HS-27A (cell line): ENCODE data around the gene YES1.
"Not testable (repeated sequence)": the region's sequence is repeated elsewhere in the genome, so short reads cannot be mapped to it uniquely, and the experiment has no call there.

Experiments used
- DNase-seq: peaks from one replicate; pipeline ENCODE4 v3.0.0-alpha.2; 2012; ENCODE audit warnings: low read depth, missing footprints

Gene YES1

GRCh38 chr18:683531-683930, 128.5 kb downstream of the YES1 start:
- DNase-seq = no peak

GRCh38 chr18:682833-683232, 129.2 kb downstream of the YES1 start:
- no peak for DNase-seq

GRCh38 chr18:682416-682815, 129.6 kb downstream of the YES1 start:
- not testable (repeated sequence) for DNase-seq

GRCh38 chr18:681985-682384, 130.1 kb downstream of the YES1 start:
- no peak for DNase-seq

- DNase-seq = no peak
Observed at GRCh38 chr18:680392-680791, 131.7 kb downstream of the YES1 start.

- DNase-seq = no peak
Observed at GRCh38 chr18:679516-679915, 132.5 kb downstream of the YES1 start.

- DNase-seq = no peak
Observed at GRCh38 chr18:678482-679182, 133.4 kb downstream of the YES1 start.

GRCh38 chr18:677951-678381, 134.1 kb downstream of the YES1 start:
- no peak for DNase-seq

DNA sequence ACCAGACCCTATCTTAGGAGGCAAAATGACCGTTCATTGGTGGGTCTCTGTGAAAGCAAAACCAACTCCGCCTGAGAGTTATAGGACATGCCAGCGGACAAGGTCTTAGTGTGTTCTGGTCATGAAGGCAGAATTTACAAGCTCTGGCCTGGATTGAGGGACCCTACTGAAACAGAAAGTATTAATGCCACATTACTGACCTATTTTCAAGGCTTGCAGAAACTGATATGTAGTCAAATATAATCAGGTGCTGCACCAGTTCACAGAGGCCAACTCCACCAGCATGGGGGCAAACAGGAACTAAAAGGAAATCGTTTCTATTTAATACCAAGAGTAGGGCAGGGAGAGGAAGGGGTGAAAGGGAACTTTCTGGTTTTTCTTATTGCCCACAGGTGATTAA, 134.9 kb downstream of the YES1 start:
- no peak for DNase-seq

DNA sequence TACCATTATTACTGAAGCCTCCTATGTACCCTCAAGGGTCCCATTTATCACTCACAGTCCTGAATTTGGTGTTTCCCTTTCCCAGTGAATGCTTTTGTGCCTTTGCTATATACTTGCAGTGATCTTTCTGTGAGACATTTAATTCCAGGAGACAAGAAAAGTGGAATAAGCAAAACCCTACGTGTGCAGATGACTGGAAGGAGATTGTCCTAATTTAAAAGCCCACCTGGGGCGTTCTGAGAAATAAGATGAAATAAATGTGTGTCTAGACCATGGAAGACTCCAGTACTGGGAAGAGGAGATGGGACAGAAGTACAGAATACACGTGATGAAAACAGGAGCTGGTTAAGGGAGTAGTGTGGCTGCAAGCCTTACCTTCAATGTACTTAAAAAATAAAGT, 135.3 kb downstream of the YES1 start:
- no peak for DNase-seq

GRCh38 chr18:676069-676468, 136.0 kb downstream of the YES1 start:
- no peak for DNase-seq

- no peak for DNase-seq
Observed at GRCh38 chr18:675307-675706, 136.7 kb downstream of the YES1 start.

DNA sequence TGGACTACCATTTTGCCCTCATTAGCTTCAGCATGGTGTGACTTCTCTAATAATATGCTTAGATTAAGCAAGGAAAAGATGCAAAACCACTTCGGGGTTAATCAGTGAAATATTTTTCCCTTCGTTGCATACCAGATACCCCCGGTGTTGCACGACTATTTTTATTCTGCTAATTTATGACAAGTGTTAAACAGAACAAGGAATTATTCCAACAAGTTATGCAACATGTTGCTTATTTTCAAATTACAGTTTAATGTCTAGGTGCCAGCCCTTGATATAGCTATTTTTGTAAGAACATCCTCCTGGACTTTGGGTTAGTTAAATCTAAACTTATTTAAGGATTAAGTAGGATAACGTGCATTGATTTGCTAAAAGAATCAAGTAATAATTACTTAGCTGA, 138.3 kb downstream of the YES1 start:
- no peak for DNase-seq

DNA sequence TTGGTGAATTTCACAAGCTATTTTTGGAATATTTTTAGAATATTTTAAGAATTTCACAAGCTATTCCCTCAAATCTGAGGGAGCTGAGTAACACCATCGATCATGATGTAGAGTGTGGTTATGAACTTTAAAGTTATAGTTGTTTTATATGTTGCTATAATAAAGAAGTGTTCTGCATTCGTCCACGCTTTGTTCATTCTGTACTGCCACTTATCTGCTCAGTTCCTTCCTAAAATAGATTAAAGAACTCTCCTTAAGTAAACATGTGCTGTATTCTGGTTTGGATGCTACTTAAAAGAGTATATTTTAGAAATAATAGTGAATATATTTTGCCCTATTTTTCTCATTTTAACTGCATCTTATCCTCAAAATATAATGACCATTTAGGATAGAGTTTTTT, 138.7 kb downstream of the YES1 start:
- DNase-seq = no peak
